ENCODE data around the gene ZFAND6. TPM values are rescaled to one million over a fixed set of nuclear protein-coding genes. Genes with fewer than 3 reads are reported as not detected.
A peak's percentile ranks its signal among the peaks of the same experiment; 100 is the strongest.
"Not testable (repeated sequence)": the region's sequence is repeated elsewhere in the genome, so short reads cannot be mapped to it uniquely, and the experiment has no call there.

ZFAND6 gene
- total RNA-seq (2021): 41.4 and 42.8 TPM in 2 replicates
- percentile 88 among the genes with signal in this experiment for Bru-seq, nascent RNA
- BruChase-seq, experiment 1, labeled RNA remaining after a 2-hour chase: percentile 86 among the genes with signal in this experiment
- BruChase-seq, experiment 2, labeled RNA remaining after a 6-hour chase: percentile 79 among the genes with signal in this experiment
- long read RNA-seq, transcript ZFAND6-220 (6 exons, 891 nt): major isoform, 67 of 136 reads
- long read RNA-seq, transcript ZFAND6-212 (7 exons, 1,602 nt): minor isoform, 9 of 136 reads
- long read RNA-seq, transcript ZFAND6-201 (7 exons, 1,814 nt): minor isoform, 11 of 136 reads
- long read RNA-seq, transcript ZFAND6-213 (6 exons, 1,446 nt): minor isoform, 15 of 136 reads
- long read RNA-seq, partial matches to known transcripts: 0 of 136 reads
- long read RNA-seq, other reads (novel, unspliced or antisense): 34 of 136 reads

DNA sequence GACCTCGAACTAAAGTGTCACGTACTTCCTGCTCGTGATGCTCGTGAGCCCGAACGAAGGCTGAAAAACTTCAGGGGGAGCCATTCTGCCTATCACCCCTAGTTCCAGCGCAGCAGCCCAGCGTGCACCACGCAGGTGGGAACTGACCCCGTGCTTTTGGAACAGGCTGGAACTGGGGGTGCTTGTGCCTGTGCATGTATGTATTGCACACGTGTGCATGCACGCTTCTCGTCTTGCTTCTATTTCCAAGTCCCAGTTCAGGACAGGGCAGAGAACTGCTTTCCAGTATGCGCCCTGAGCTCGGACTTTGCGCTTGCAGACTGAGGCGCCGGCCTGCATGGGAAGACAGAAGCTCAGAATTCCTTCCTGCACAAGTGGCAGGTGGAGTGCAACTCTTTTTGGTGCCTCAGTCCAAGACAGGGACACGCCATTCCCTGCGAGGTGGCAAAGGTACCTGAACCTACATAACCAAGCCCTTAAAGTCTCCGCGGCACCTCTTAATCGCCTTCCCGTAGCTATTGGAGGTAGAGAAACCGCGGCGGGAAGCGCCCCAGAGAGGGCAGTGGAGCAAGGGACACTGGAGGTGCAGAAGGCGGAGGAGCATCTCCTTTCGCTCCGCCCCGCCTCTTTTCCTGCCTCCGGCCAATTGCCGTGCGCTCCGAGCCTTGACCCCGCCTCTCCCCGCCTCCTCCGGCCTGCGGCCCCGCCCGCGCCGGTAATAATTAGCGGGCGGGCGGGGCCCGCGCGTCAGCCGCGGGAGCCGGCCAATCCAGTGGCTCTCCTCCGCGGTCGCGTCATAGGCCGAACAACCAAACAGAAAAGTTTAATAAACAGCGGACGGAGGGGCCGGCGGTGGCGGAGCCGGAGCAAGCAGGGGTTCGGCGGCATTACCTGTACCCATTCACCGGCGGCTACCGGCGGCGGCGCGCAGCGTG lies at the start of gene ZFAND6:
TSS of gene ZFAND6 (plus strand) at position 826 of the 935 bp plus-strand sequence. CDS start 60,669 bp downstream, outside the sequence.
- intact Hi-C loops (cut with micrococcal nuclease; ENCODE audit: unreplicated experiment): loop anchor here (10.0 kb wide), 2 partner anchors 134 to 176 kb away; no protein-coding TSS in a partner anchor
- H3K4me1 ChIP-seq (ENCODE audit: insufficient read depth, low read length, poor library complexity, severe bottlenecking): peaks cover 21% of the 10 kb centered on the region
- peak within 1 kb of the TSS; percentile 73 for H3K4me3 ChIP-seq (ENCODE audit: low read depth, low read length, poor library complexity, severe bottlenecking)
- H3K27ac ChIP-seq (ENCODE audit: low read depth, low read length, poor library complexity, severe bottlenecking): peak within 1 kb of the TSS; percentile 92
- ChIA-PET POLR2A (ENCODE audit: low non-redundant PET) (no interaction called here), CTCF (interaction anchor here (1.0 kb wide), 1 partner anchor 13 kb away, joined by 5 read pairs; no protein-coding TSS in a partner anchor)
- no peaks in the 10 kb centered on the region for H3K9me3 ChIP-seq (ENCODE audit: low read depth, low read length, poor library complexity, severe bottlenecking)
- no peaks in the 10 kb centered on the region for H3K27me3 ChIP-seq (replicated peaks; ENCODE audit: insufficient read depth, low read depth, low read length, poor library complexity)
- peak; percentile 97 for DNase-seq (ENCODE audit: low spot score)
- H3K36me3 ChIP-seq (ENCODE audit: insufficient read depth, low read length, poor library complexity, severe bottlenecking): no peaks in the 10 kb centered on the region
- no TSS peak for BruUV-seq (replicated peaks)
- TF ChIP-seq, protein P1, sequence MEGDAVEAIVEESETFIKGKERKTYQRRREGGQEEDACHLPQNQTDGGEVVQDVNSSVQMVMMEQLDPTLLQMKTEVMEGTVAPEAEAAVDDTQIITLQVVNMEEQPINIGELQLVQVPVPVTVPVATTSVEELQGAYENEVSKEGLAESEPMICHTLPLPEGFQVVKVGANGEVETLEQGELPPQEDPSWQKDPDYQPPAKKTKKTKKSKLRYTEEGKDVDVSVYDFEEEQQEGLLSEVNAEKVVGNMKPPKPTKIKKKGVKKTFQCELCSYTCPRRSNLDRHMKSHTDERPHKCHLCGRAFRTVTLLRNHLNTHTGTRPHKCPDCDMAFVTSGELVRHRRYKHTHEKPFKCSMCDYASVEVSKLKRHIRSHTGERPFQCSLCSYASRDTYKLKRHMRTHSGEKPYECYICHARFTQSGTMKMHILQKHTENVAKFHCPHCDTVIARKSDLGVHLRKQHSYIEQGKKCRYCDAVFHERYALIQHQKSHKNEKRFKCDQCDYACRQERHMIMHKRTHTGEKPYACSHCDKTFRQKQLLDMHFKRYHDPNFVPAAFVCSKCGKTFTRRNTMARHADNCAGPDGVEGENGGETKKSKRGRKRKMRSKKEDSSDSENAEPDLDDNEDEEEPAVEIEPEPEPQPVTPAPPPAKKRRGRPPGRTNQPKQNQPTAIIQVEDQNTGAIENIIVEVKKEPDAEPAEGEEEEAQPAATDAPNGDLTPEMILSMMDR (conservative IDR thresholded peaks at IDR 0.05; ENCODE audit: low read depth, low read length): no peak
- TF ChIP-seq EZH2 (IDR thresholded peaks at IDR 0.05; ENCODE audit: borderline replicate concordance, low read depth, low read length, poor library complexity, severe bottlenecking): no peak

DNA sequence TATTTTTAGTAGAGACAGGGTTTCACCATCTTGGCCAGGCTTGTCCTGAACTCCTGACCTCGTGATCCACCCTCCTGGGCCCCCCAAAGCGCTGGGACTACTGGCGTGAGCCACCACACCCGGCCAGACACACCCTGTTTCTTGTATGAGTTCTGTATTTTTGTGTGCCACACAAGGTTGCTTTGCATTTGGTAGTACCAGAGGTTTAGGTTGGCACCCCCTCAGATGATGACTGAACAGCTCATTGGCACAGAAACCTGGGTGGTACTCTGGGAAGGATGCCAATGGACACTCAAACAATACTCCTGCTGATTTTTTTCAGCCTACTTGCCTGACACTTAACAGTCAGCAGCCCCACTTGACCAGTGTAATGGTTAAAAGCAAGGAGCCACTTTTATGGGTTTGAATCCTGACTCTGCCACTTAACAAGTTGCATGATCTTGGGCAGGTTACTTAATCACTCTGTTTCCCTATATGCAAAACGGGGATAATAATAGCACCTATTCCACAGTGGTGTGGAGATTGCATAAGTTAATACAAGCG lies 49.3 kb upstream of the ZFAND6 start:
- no TSS peak for BruUV-seq (replicated peaks)
- no peak overlapping the region for H3K4me3 ChIP-seq (ENCODE audit: low read depth, low read length, poor library complexity, severe bottlenecking)
- H3K27ac ChIP-seq (ENCODE audit: low read depth, low read length, poor library complexity, severe bottlenecking): no peak overlapping the region
- ChIA-PET CTCF (no interaction called here), POLR2A (ENCODE audit: low non-redundant PET) (no interaction called here)
- no peak for DNase-seq (ENCODE audit: low spot score)
- intact Hi-C loops (cut with micrococcal nuclease; ENCODE audit: unreplicated experiment): no loop called here
- H3K27me3 ChIP-seq (replicated peaks; ENCODE audit: insufficient read depth, low read depth, low read length, poor library complexity): no peaks in the 10 kb centered on the region
- peaks cover 8% of the 10 kb centered on the region for H3K4me1 ChIP-seq (ENCODE audit: insufficient read depth, low read length, poor library complexity, severe bottlenecking)
- TF ChIP-seq, protein P1 (conservative IDR thresholded peaks at IDR 0.05; ENCODE audit: low read depth, low read length): no peak
- no peak for TF ChIP-seq EZH2 (IDR thresholded peaks at IDR 0.05; ENCODE audit: borderline replicate concordance, low read depth, low read length, poor library complexity, severe bottlenecking)
- no peaks in the 10 kb centered on the region for H3K36me3 ChIP-seq (ENCODE audit: insufficient read depth, low read length, poor library complexity, severe bottlenecking)
- H3K9me3 ChIP-seq (ENCODE audit: low read depth, low read length, poor library complexity, severe bottlenecking): no peaks in the 10 kb centered on the region

DNA sequence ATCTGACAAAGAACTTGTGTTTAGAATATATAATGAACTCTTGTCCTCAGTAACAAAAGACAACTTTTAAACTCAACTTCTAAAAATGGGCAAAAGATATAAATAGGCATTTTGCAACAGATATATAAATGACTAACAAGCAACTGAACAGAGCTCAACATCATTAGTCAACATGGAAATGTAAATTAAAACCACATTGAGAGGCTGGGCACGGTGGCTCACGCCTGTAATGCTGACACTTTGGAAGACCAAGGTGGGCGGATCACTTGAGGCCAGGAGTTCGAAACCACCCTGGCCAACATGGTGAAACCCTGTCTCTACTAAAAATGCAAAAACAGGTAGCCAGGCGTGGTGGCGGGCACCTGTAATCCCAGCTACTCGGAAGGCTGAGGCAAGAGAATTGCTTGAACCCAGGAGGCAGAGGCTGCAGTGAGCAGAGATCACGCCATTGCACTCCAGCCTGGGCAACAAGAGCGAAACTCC lies 48.4 kb upstream of the ZFAND6 start:
- DNase-seq (ENCODE audit: low spot score); H3K27me3 ChIP-seq (replicated peaks; ENCODE audit: insufficient read depth, low read depth, low read length, poor library complexity); intact Hi-C loops (cut with micrococcal nuclease; ENCODE audit: unreplicated experiment); BruUV-seq (replicated peaks); POLR2A ChIA-PET (ENCODE audit: low non-redundant PET); H3K4me3 ChIP-seq (ENCODE audit: low read depth, low read length, poor library complexity, severe bottlenecking); H3K27ac ChIP-seq (ENCODE audit: low read depth, low read length, poor library complexity, severe bottlenecking); H3K9me3 ChIP-seq (ENCODE audit: low read depth, low read length, poor library complexity, severe bottlenecking); H3K4me1 ChIP-seq (ENCODE audit: insufficient read depth, low read length, poor library complexity, severe bottlenecking); H3K36me3 ChIP-seq (ENCODE audit: insufficient read depth, low read length, poor library complexity, severe bottlenecking); CTCF ChIA-PET: not testable (repeated sequence)

Data from A673 (cell line).